ENCODE measurements around the gene VSIG10L2.

The VSIG10L2 gene

GRCh38 chr11:125948278-125949051, 2.6 kb downstream of the VSIG10L2 start:
- DNase-seq: no peak

DNA sequence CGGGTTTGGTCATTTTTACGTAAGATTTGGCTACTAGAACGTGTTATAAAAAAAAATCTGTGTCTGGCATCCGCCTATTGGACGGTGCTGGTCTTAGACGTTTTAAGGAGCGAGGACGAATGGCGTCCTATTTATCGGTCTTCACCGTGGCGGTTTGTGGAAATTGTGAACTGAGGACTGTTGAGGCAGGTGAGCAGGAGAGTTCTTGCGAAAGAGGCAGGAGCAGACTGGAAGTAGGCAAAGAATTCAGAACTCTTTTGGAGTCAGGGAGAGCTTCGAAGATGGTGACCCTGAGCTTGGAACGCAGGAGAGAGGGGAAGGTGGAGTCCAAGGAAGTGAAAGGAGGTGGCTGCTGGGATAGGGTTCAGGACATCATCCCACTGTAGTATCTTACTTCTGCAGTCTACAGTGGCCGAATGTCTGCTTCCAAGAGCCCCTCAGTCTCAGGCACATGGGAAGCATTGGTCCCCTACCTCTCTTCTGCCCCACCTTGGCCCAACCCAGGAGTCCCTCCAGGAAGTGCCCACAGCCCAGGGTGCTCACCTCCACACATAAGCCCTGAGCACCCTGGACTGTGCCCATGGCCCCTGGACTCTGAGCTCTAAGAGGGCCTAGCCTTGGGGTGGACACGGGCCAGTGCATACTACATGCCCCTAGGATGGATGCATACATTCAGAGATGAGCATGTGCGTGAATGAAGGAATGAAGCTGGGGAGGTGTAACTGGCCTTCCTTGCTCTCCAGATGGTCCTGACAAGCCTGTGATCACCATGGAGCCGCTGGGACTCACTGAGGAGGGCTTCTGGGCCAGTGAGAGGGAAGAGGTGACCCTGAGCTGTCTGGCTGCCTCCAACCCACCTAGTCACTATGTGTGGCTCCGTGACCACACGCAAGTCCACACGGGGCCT, 3.7 kb downstream of the VSIG10L2 start:
- DNase-seq: no peak

- DNase-seq: no peak
Observed at GRCh38 chr11:125950178-125950490, 4.3 kb downstream of the VSIG10L2 start.

GRCh38 chr11:125950696-125951651, 5.1 kb downstream of the VSIG10L2 start:
- no peak for DNase-seq

- DNase-seq: no peak
Observed at GRCh38 chr11:125951731-125952130, 5.9 kb downstream of the VSIG10L2 start.

GRCh38 chr11:125952559-125952958, 6.7 kb downstream of the VSIG10L2 start:
- DNase-seq: no peak

GRCh38 chr11:125952973-125953372, 7.1 kb downstream of the VSIG10L2 start:
- DNase-seq: no peak

DNA sequence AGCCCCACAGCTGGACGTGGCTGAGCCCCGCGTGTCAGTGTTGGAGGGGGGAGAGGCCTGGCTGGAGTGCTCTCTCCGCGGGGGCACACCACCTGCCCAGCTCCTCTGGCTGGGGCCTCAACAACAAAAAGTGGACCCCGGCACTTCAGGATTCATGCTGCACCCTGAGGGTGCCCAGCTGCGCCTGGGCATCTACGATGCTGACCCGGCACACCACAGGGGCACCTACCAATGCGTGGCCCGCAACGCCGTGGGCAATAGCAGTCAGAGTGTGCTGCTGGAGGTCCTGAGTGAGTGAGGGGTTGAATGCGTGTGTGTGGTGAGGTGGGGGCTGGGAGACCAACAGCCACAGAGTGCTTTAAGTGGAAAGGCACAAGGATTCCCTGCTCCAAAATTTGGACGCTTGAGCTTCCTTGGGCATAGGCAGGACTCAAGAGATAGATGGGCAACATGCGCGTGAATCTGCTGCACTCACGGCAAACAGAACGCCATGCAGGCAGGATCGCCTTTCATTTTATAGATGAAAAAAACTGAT, 7.6 kb downstream of the VSIG10L2 start:
- DNase-seq: no peak

DNA sequence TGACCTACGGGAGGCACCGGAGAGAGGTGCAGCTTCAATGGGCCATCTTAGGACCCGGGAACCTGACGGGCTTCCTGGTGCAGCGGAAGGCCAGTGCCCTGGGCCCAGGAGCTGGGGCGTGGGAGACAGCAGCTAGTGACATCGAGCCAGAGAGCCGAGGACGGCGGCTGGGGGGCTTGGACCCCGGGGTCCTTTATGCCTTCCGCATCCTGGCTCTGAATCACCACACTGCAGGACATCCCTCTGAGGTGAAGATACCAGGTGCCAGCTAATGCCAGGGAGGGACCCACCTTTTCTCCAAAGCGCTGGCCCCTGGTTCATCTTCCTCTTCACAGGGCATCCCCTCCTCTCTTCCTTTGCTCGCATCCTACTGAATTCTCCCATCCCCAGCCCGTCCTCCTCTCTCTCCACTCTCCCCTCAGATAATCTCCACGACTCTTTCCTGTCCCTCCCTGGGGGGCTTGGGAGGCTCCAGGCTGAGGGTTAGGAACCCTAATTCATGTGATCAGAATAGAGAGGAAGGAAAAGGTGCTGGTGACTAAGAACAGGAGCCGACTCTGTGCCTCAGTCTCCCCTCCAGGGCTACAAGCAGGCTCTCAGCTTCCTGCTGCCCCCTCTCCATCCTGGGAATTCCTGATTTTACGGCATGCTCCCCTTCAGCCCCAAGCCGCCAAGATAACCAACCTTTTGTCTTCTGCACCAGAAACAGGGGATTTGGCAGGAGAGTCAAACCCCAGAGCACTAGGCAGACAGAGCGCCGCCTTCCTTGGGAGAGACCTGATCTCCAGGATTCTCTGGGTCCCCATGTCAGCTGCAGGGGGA, 8.5 kb downstream of the VSIG10L2 start:
- DNase-seq: no peak

GRCh38 chr11:125954945-125955640, 9.2 kb downstream of the VSIG10L2 start:
- no peak for DNase-seq

GRCh38 chr11:125955856-125956255, 10.0 kb downstream of the VSIG10L2 start:
- no peak for DNase-seq

DNA sequence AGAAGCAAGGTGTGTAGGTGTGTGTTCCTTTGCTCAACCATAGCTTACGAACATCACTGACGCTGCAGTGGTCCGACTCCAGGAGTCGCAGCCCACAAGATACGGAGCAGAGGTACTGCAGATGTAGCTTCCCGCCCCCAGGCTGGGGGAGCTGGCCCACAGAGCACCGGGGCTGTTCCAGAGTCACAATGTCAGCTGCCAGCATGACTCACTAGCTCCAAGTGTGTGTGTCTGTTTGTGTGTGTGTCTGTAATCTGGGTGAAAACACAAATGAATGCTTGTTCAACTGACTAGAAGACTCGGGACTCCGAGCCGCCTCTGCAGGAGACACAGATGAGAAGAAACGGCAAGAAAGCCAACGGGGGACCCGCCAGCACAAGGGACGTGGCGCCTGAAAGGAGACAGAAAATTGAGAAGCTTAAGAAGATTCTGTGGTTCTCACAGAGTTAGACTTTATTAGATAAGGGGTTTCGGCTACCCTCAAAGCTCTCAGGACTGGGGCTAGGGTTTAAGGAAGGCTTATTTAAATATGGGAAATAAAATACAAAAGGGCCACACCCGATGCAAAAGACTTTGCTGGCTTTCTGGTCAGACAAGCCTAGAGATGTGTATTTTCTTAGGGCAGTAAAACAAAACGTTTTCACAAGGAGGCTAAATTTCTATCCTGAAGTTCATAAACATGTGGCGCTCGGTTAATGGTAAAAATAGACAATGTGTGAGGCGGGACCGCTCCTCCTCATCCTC, 10.7 kb downstream of the VSIG10L2 start:
- DNase-seq: no peak

- no peak for DNase-seq
Observed at GRCh38 chr11:125957618-125958332, 11.9 kb downstream of the VSIG10L2 start.

GRCh38 chr11:125958872-125959400, 13.1 kb downstream of the VSIG10L2 start:
- DNase-seq: no peak

DNA sequence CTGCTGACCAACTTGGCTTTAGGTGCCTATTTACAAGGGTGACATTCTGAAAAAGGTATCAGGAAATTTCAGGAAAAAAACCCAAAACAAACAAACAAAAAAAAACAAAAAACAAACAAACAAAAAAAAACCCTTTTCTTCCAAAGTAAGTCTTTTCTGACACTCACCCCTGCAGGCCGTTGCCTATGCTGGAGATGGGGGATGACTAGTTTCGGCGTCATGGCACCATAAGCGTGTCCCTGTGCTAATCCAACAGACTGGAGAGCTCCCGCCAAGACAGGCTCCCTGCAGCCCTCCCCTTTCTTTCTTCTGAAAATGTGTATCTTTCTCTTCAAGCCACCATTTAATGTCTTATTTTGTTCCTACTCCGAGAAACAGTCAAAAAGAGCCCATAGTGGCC, 13.7 kb downstream of the VSIG10L2 start:
- no peak for DNase-seq

GRCh38 chr11:125959931-125960330, 14.1 kb downstream of the VSIG10L2 start:
- DNase-seq: no peak

GRCh38 chr11:125960771-125961170, 14.9 kb downstream of the VSIG10L2 start:
- DNase-seq: no peak

DNA sequence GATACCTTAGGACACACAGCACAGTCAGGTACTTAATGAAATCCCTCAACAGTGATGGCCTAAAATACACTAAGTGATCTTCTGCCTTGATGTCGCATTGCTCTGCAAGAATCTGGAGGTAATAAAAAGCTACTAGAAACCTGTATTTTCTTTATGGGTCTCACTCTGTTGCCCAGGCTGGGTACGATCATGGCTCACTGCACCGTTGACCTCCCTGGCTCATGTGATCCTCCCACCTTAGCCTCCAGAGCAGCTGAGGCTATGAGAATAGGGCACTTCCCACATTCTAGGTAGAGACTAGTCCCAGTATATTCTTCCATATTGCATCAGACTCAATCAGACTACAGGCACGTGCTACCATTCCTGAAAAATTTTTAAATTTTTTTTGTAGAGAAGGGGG, 21.7 kb downstream of the VSIG10L2 start:
- no peak for DNase-seq

- no peak for DNase-seq
Observed at GRCh38 chr11:125968354-125968753, 22.5 kb downstream of the VSIG10L2 start.

Data from activated CD8-positive, alpha-beta memory T cell treated with anti-CD3 and anti-CD28 coated beads, Interleukin-2, amount 50 U/mL, for 4 hours (primary cell).